GM19395 (cell line): ENCODE measurements around the gene SLC30A7.
A peak's percentile ranks its signal among the peaks of the same experiment; 100 is the strongest.
"Not testable (repeated sequence)": the region's sequence is repeated elsewhere in the genome, so short reads cannot be mapped to it uniquely, and the experiment has no call there.

Source experiments
- ATAC-seq: cut with Tn5 transposase; IDR thresholded peaks from one replicate; pipeline ENCODE4 v1.9.1; 2021; ENCODE audit warnings: mild to moderate bottlenecking, moderate library complexity; ENCODE audit not compliant: unreplicated experiment

The SLC30A7 gene

DNA sequence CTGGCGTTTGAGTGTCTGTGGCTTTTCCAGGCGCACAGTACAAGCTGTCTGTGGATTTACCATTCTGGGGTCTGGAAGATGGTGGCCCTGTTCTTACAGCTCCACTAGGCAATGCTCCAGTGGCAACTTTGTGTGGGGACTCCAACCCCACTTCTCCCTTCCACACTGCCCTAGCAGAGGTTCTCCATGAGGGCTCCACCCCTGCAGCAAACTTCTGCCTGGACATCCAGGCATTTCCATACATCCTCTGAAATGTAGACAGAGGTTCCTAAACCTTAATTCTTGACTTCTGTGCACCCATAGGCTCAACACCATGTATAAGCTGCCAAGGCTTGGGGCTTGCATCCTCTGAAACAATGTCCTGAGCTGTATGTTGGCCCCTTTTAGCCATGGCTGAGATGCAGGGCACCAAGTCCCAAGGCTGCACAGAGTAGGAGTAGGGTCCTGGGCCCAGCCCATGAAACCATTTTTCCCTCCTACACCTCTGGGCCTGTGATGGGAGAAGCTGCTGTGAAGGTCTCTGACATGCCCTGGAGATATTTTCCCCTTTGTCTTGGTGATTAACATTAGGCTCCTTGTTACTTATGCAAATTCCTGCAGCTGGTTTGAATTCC, 5.9 kb upstream of the SLC30A7 start:
- not testable (repeated sequence) for ATAC-seq

DNA sequence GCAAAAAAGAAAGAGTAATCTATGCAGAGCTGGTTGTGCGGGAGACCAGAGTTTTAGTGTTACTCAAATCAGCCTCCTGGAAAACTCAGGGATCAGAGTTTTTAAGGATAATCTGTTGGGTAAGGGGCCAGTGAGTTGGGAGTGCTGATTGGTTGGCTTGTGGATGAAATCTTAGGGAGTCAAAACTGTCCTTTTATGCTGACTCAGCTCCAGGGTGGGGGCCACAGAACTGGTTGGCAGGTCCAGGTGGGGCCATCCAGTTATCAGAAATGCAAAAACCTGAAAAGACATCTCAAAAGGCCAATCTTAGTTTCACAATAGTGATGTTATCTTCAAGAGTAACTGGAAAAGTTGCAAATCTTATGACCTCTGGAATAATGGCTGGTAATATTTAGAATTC, 4.5 kb upstream of the SLC30A7 start:
- no peak for ATAC-seq

DNA sequence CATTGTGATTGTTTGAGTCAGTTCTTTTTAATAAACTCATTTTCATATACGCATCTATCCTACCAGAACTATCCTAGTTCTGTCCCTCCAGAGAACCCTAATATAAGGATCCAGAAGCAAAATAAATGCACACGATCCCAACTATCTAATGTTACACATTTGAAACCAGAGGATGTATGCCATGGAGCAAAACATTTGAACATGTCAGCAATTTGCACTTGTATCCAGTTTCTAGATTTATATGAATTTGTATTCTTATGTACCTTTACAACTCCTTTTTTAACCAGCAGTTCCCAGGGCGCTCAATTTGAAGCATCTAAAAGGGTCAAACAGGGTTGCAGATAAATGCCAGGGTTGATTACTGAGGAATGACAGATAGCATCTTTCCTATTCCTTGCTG, 3.3 kb upstream of the SLC30A7 start:
- no peak for ATAC-seq

DNA sequence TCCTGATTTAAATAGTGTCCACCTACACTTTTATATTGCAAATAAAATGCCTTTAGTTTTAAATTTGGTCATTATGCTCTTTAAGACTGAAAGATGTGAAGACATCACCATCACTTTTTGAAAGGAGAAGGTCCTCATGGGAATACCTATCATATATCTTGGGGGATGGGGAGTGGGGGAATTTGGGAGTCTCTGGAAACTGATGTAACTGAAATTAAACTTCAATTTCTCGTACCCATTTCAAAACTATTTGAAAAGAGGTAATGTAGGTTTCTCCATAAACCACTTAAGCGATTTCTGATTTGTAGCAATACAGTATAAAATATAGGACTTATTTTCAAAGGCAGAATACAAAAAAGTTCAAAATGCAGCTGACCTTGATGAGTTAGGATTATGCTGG, 2.2 kb upstream of the SLC30A7 start:
- ATAC-seq, result no peak

DNA sequence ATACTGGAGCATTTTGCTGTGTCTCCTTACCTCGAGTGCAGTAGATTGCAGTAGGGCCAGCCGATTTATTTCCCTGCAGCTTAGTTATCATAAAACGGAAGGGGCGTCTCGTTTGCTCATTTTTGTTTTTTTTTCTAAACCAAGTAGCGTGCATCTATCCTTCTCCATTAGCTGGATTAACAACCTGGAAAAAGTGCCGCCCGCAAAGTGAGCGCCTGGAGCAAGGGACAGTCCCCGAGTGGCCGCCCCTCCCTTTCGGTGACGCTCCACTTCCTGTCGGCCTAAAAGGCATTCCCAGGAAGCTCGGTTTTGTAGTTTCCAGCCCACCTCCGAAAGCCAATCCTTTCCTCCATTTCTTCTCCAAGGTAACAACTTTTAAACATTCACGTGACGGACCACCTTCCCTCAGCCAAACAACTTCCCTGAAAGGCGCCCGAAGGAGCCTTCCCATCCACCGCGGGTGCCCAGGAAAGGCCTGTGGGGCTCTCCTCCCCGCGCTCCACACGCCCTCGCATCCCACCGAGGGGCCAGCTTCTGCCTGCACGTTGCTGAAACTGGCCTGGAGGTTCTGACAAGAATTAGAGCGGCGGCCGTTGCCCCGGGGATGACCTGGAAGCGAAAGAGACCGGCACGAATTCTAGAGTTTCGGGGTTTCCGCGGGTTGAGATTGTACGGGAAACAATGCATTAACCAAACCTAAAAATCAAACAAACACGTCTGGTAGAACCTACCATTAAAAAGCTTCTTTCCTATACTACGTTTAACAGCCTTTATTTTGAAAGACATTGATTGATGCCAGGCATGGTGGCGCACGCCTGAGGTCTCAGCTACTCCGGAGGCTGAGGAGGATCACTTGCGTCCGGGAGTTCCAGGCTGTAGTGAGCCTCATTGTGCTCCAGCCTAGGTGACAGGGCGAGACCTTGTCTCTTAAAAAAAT, 1.0 kb upstream of the SLC30A7 start, which contains the start of gene EXTL2:
Gene EXTL2 (minus strand): TSS at position 240 of the 937 bp plus-strand sequence. CDS start 6,085 bp downstream, outside the sequence.
- ATAC-seq, result peak; percentile 50

DNA sequence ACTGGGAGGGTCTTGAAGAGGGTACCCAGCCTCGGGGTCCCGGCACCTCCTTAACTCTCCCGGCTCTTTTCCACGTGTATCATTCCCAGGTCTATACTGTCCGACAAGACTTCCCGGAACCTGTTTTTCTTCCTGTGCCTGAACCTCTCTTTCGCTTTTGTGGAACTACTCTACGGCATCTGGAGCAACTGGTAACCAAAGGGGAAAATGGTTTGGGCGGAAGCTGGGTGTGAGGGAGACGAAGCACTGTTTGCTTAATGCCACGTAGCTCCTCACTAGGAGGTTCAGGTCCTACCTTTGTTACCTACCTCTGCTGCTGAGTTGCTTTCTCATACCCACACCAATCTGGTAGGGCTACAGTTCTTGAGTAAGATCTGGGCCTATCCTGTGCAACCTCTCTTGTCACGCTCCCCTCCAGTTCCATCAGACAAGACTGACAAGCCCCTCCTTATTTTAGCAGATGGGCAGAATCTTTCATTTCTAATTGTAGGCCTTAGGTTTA, 642 bp downstream of the SLC30A7 start:
- ATAC-seq, result peak; percentile 48

DNA sequence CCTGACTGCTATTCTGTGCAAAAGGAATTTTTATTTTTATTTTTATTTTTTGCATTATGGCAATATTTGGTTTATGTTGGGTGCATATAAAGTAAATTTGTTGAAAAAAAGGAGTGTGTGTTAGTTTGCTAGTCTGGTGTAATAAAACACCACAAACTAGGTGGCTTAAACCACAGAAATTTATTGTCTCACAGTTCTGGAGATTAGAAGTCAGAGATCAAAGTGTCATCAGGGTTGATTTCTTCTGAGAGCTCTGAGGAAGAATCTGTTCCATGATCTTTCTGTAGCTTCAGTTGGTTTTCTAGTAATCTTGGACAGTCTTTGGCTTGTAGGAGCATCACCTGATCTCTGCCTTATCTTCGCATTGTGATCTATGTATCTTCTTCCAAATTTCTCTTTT, 6.5 kb downstream of the SLC30A7 start:
- ATAC-seq, result no peak

DNA sequence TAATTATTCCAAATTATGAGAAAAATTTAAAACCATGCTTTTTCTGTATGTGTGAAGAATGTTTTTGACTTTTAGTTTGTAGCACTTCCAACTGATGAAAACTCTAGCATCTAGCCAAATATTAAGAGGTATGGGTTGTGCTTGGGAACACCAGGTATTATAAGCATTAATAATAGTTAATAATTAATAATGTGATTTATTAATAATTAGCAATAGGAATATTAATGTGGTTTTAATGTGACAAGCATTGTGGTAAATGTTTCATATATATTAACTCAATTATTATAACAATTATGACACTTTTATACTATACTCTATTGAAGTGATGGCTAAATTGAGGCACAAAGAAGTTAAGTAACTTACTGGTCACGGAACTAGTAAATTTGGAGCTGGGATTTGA, 7.9 kb downstream of the SLC30A7 start:
- no peak for ATAC-seq

DNA sequence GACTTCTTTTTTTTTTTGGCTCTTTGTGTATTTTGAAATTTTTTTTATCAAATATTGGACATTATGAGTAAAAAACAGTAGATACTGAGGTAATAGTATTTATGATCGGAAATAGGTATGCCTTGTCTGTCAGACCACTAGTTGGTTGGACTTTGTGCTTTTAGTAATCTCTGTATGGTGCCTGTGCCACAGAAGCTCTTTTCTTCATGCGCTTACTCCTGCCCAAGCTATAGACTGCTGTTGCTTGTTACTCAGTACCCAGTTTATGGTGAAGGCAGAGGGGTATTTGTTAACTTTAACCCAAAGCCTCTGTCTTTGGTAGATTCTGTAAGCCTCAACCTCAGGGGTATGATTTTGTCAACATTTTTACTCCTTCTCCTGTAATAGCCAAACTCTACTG, 8.6 kb downstream of the SLC30A7 start:
- ATAC-seq, result no peak

DNA sequence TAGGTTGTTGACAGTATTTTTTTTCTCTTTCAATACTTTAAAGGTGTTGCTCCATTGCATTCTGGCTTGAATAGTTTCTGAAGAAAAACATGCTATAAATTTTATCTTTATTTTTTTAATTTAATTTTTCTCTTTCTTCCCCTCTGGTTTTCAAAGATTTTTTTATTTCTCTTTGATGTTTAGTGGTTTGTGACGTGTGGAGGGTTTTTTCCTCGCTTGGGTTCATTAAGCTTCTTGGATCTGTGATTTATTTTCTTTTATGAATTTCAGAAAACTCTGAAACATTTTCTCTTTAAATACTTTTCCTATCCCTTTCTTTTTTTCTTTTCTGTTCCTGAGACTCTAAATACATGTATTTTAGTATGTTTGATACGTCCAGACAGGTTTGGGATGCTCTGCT, 9.3 kb downstream of the SLC30A7 start:
- no peak for ATAC-seq

DNA sequence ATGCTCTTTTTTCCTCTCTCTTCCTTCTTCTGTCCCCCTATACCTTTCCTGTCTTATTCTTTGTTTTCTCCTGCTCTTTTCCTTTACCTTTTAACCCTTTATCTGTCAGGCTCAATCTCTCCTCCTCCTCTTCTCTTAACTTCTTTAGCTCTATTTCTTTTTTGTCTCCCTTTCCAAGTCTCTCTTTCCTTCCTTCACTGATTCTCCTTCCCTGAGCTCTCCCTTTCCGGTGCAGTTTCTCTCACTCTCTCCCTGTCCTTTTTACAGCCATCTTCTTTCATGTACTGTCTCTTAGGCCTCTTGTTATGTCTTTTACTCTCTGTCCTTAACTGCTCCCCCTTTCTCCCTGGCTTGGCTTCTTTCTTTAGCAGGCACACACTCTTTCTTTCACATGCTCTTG, 12.0 kb downstream of the SLC30A7 start:
- no peak for ATAC-seq

DNA sequence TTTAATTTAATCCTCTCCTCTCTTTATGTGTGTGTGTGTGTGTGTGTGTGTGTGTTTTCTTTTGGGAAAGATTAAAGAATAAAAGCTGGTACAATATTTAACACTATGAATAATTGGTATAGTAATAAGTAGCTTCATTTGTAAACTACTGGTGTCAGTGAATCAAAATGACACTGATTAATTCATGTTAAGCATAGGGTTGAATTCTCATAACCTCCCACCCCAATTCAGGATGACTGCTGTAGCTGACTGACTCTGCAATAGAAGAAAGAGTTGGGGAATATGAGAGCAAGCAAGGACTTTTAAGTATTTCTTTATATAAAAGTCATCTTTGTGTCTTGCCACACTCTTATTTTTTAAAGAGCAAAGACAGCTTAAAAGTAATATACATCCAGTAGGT, 13.1 kb downstream of the SLC30A7 start:
- ATAC-seq, result no peak

DNA sequence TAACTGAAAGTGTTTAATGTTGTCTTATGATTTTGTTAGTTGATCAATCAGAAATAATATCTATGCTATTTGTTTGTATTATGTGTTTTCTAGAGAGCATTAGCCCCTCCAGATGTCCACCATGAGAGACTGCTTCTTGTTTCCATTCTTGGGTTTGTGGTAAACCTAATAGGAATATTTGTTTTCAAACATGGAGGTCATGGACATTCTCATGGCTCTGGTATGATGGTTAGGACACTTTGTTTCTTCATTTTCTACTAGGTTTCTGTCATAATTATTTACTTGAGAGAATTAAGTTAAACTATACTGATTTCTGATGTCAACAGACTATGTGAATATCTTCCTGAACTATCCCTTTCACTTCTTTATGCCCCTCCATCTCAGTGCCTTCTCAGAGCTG, 16.1 kb downstream of the SLC30A7 start:
- no peak for ATAC-seq

DNA sequence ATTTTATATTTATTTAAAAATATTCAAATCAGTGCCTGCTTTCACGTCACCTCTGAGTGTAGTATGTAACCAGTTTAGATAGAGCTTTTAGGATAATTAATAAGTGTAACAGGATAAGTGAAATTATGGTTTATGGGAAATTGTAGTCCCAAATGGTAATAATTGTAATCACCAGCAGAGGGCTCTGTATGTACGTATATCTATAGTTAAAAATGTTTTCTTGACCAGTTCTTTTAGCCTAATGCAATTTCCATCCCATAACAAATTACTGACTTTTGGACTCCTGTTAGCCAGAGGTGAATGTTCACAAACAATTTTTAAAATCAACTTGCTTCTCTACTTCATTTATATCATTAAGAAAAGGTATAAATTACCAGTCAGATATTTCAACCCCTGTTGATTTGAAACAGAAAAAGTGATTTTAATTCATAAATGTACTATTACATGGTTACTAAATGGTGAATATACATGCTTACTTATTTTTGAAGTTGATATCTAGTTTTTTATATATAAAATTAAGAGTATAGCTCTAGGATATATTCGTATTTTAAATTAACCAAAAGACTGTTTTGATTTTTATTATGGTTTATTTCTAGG, 25.3 kb downstream of the SLC30A7 start:
- no peak for ATAC-seq

DNA sequence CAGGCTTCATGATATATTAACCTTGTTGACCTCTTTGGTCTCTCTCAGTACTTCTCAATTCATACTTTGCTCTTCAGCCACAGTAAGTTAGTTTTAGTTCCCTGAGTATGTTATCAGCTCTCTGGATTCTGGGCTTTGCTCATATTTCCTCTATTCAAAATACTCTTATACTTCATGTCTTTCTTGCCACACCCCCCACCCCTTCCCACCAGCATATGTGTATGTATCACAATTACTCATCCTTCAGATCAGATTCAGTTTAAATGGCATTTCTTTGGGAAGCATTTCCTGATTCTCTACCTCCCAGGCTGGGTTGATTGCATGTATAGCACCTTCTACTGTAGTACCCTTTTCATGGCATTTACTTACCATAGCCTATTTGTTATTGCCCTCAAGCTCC, 28.3 kb downstream of the SLC30A7 start:
- ATAC-seq, result no peak

DNA sequence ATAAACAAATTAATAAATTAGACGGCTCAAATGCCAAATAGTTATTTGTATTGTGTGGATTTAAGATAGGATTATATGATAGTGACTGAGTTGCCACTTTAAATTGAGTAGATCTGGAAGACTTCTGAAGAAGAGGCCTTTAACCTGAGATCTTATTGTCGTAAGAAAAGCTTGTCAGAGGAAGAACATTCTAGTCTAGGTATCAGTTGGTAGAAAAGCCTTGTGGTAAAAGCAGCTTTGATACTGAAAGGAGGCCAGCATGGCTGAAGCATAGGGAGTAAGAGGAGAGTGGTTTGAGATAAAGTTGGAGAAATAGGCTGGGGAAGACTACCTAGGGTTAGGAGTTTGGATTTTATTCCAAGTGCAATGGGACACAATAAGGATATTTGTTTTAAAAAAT, 29.1 kb downstream of the SLC30A7 start:
- ATAC-seq, result no peak

DNA sequence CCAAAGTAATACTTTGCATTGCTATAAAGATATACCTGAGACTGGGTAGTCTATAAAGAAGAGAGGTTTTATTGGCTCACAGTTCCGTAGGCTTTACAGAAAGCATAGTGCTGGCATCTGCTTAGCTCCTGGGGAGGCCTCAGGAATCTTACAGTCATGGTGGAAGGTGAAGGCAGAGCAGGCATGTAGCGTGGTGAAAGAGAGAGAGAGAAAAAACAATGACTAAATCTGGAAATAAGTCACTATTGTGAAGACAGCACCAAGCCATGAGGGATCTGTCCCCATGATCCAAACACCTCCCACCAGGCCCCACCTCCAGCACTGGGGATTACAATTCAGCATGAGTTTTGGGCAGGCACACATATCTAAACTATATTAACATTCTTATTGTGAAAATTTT, 30.4 kb downstream of the SLC30A7 start:
- no peak for ATAC-seq

DNA sequence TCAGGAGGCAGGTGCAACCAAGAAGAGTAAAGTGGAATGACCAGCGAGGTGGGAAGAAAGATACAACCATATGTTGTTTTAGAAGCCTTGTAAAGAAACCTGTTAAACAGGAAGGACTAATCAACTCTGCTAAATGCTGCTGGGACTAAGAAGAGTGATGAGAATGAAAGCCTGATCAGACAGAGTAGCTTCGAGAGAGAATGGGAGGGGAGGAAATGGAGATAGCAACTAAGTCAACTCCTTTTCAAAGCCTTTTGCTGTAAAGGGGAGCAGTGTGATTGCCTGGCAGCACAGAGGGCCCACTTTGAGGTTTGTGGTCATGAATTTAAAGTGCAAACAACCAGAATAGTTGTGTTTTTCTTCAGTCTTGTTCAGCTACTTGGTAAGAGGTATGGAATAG, 31.4 kb downstream of the SLC30A7 start:
- peak; percentile 46 for ATAC-seq

DNA sequence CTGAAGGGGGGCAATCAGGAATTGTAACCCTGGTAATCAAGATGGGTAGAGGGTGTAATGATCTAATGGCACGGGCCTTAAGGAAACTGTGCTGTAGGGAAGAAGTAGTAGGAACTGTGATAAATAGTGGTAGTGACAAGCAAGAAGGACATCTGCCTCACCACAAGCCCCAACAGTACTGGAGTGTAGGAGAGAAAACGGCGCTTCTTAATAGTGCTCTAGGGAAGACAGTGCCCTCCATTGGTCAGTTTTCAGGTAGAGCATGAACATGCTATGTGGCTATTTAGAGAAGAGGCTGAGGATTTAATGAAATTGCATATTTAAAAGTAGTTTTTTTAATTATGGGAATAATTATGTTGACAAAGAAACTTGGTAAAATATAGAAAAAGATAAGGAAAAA, 32.2 kb downstream of the SLC30A7 start:
- no peak for ATAC-seq

DNA sequence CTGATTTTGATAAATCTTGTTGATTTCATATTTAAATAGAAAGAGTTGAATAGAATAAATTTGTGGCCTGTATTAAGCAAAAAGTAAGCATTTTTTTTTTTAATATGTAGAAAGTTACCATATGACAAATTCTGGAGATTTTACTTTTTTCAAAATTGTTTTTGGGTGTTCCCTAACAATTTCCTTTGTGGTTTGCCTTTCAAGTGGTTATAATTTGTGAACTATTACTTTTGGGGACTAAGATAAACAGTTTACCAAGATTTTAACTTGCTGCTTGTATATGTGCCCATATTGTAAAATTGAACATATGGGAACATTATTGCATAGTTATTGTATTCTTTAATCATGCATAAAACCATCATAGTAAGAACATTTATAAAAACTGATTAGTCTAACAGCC, 34.6 kb downstream of the SLC30A7 start:
- ATAC-seq, result no peak

DNA sequence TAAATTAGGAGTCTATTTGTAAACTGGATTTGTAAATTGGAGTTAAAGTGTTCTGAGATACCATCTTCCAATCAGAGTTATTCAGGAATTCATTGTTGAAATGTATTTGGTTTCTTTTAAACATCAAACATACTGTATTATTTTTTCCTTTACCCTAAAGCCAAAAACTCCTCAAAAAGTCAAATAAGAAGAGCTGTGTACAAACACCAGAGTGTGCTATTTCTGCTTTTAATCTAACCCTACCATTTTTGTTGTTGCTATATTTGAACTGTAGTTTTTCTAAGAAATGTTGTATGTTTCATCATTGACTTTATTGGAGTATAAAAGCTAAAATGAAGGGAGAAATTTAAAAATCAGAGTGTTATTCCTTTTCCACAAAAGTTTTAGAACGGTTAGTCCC, 35.8 kb downstream of the SLC30A7 start:
- ATAC-seq, result no peak

DNA sequence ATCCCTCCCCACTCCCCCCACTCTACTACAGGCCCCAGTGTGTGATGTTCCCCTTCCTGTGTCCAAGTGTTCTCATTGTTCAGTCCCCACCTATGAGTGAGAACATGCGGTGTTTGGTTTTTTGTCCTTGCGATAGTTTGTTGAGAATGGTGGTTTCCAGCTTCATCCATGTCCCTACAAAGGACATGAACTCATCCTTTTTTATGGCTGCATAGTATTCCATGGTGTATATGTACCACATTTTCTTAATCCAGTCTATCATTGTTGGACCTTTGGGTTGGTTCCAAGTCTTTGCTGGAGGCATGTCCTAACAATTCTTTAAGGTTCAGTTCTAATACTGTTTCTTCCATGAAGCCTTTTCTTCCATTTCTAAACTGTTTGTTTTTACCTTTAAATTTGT, 37.7 kb downstream of the SLC30A7 start:
- not testable (repeated sequence) for ATAC-seq
